Fibroblast of gingiva (primary cell): Measurements from ENCODE around the gene C3orf18.

Experiments
- DNase-seq: peaks from one replicate; pipeline ENCODE4 v3.0.0-alpha.2; 2011; ENCODE audit warnings: low read depth

C3orf18 gene

GRCh38 chr3:50580683-50581458 is 13.3 kb upstream of the C3orf18 start:
- DNase-seq, result no peak

GRCh38 chr3:50577348-50577747 is 9.8 kb upstream of the C3orf18 start:
- no peak for DNase-seq

- DNase-seq, result no peak
These were observed 7.8 kb upstream of the C3orf18 start for GRCh38 chr3:50575372-50575771.

GRCh38 chr3:50574444-50574831 is 6.9 kb upstream of the C3orf18 start:
- DNase-seq, result no peak

- no peak for DNase-seq
These were observed 6.3 kb upstream of the C3orf18 start for GRCh38 chr3:50573566-50574443.

GRCh38 chr3:50572801-50573371 is 5.3 kb upstream of the C3orf18 start:
- DNase-seq, result no peak

- DNase-seq, result peak; percentile 50
These were observed 4.6 kb upstream of the C3orf18 start for GRCh38 chr3:50572158-50572557.

- DNase-seq, result no peak
These were observed 3.9 kb upstream of the C3orf18 start for GRCh38 chr3:50571486-50571885.

GRCh38 chr3:50570508-50571279 is 3.1 kb upstream of the C3orf18 start:
- no peak for DNase-seq

GRCh38 chr3:50568947-50569749 is 1.6 kb upstream of the C3orf18 start, which contains the start of gene HEMK1:
Gene HEMK1 (plus strand): TSS chr3:50569522. CDS start chr3:50571105, 1,583 bp downstream.
- DNase-seq, result peak; percentile 93

- DNase-seq, result no peak
These were observed 549 bp downstream of the C3orf18 start for GRCh38 chr3:50567011-50567385.

GRCh38 chr3:50564321-50564720 is 3.2 kb downstream of the C3orf18 start:
- no peak for DNase-seq

GRCh38 chr3:50563867-50564266 is 3.7 kb downstream of the C3orf18 start:
- DNase-seq, result no peak

- DNase-seq, result peak; percentile 39
These were observed 4.7 kb downstream of the C3orf18 start for GRCh38 chr3:50562861-50563260.

- no peak for DNase-seq
These were observed 7.8 kb downstream of the C3orf18 start for GRCh38 chr3:50559702-50560101.

- DNase-seq, result no peak
These were observed 9.6 kb downstream of the C3orf18 start for GRCh38 chr3:50557915-50558314.

- DNase-seq, result no peak
These were observed 10.4 kb downstream of the C3orf18 start for GRCh38 chr3:50557106-50557505.

- DNase-seq, result no peak
These were observed 13.0 kb downstream of the C3orf18 start for GRCh38 chr3:50554553-50554952.

GRCh38 chr3:50552598-50552997 is 14.9 kb downstream of the C3orf18 start:
- DNase-seq, result no peak

GRCh38 chr3:50551681-50552435 is 15.7 kb downstream of the C3orf18 start:
- DNase-seq, result no peak
